Tibial nerve (tissue), 3 donors: ENCODE measurements around the gene TTBK2.
"Not testable (repeated sequence)": the region's sequence is repeated elsewhere in the genome, so short reads cannot be mapped to it uniquely, and the experiment has no call there.

Source experiments
- POLR2A ChIP-seq, 2 donors: fragments of 450-650 bp; IDR thresholded peaks; one replicate each; pipeline ENCODE4 v1.6.1; 2017; ENCODE audit warnings: antibody characterized with exemption in 2 of 2, mild to moderate bottlenecking in 2 of 2, moderate library complexity in 2 of 2
- TF ChIP-seq, protein P1 (sequence below), 5 experiments: fragments of 200-600 bp in 3 of 5; fragments of 450-650 bp in 2 of 5; sonication (generic) in 3 of 5; IDR thresholded peaks; one replicate each; pipeline ENCODE4 v1.5.1; 2016 to 2019; ENCODE audit warnings: antibody characterized with exemption in 5 of 5, mild to moderate bottlenecking in 3 of 5, moderate library complexity in 2 of 5

DNA sequence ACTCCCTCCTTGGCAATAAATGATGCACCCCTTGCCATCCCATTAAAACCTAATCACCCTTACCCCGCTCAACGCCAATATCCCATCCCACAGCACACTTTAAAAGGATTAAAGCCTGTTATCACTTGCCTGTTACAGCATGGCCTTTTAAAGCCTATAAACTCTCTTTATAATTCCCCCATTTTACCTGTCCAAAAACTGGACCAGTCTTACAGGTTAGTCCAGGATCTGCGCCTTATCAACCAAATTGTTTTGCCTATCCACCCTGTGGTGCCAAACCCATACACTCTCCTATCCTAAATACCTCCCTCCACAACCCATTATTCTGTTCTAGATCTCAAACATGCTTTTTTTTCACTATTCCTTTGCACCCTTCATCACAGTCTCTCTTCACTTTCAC lies 33.2 kb downstream of the TTBK2 start:
- TF ChIP-seq, protein P1, sequence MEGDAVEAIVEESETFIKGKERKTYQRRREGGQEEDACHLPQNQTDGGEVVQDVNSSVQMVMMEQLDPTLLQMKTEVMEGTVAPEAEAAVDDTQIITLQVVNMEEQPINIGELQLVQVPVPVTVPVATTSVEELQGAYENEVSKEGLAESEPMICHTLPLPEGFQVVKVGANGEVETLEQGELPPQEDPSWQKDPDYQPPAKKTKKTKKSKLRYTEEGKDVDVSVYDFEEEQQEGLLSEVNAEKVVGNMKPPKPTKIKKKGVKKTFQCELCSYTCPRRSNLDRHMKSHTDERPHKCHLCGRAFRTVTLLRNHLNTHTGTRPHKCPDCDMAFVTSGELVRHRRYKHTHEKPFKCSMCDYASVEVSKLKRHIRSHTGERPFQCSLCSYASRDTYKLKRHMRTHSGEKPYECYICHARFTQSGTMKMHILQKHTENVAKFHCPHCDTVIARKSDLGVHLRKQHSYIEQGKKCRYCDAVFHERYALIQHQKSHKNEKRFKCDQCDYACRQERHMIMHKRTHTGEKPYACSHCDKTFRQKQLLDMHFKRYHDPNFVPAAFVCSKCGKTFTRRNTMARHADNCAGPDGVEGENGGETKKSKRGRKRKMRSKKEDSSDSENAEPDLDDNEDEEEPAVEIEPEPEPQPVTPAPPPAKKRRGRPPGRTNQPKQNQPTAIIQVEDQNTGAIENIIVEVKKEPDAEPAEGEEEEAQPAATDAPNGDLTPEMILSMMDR (IDR thresholded peaks at IDR 0.05), result not testable (repeated sequence)
- TF ChIP-seq POLR2A (IDR thresholded peaks at IDR 0.05), result not testable (repeated sequence)
